Peyer's patch (tissue), 4 donors: ENCODE measurements around the gene MRPL37.

Source experiments
- POLR2A ChIP-seq, 2 donors: fragments of 450-650 bp; IDR thresholded peaks; one replicate each; pipeline ENCODE4 v1.5.1; 2017; ENCODE audit warnings: antibody characterized with exemption in 2 of 2, mild to moderate bottlenecking in 2 of 2, moderate library complexity in 2 of 2
- TF ChIP-seq, protein P1 (sequence below), 6 experiments: fragments of 450-650 bp in 4 of 6; fragments of 200-600 bp in 2 of 6; sonication (generic) in 1 of 6; IDR thresholded peaks; one replicate each; pipeline ENCODE4 v1.5.1; 2017 to 2019; ENCODE audit warnings: antibody characterized with exemption in 6 of 6, mild to moderate bottlenecking in 3 of 6, moderate library complexity in 1 of 6

- no peak for TF ChIP-seq POLR2A (IDR thresholded peaks at IDR 0.05)
- TF ChIP-seq, protein P1, sequence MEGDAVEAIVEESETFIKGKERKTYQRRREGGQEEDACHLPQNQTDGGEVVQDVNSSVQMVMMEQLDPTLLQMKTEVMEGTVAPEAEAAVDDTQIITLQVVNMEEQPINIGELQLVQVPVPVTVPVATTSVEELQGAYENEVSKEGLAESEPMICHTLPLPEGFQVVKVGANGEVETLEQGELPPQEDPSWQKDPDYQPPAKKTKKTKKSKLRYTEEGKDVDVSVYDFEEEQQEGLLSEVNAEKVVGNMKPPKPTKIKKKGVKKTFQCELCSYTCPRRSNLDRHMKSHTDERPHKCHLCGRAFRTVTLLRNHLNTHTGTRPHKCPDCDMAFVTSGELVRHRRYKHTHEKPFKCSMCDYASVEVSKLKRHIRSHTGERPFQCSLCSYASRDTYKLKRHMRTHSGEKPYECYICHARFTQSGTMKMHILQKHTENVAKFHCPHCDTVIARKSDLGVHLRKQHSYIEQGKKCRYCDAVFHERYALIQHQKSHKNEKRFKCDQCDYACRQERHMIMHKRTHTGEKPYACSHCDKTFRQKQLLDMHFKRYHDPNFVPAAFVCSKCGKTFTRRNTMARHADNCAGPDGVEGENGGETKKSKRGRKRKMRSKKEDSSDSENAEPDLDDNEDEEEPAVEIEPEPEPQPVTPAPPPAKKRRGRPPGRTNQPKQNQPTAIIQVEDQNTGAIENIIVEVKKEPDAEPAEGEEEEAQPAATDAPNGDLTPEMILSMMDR (IDR thresholded peaks at IDR 0.05): no peak
Measured at GRCh38 chr1:54257346-54257620, 57.3 kb downstream of the MRPL37 start.
